IMR-90 (cell line): Measurements from ENCODE around the gene KLF9. TPM values are rescaled to one million over a fixed set of nuclear protein-coding genes. Genes with fewer than 3 reads are reported as not detected.

Experiments
- ATAC-seq: fragments of 200-7000 bp; cut with Tn5 transposase; 2 replicates; pipeline ENCODE4 v1.9.1; 2020; ENCODE audit warnings: low read depth, mild to moderate bottlenecking, moderate library complexity
- BruUV-seq: library from RNA; stranded (reverse); fragments of 400-500 nt; replicated peaks from 2 replicates; lab custom pipeline; 2021; lab: Mats Ljungman, UMichigan
- CTCF ChIA-PET: fragments of 300-600 bp; formaldehyde crosslinking; extraction: SDS; loops from one replicate; lab custom pipeline; 2021; ENCODE audit warnings: antibody characterized with exemption; lab: Yijun Ruan, JAX
- POLR2A ChIA-PET: fragments of 300-600 bp; sonication (Branson Sonifier 250); formaldehyde crosslinking; loops from one replicate; lab custom pipeline; 2022; ENCODE audit warnings: antibody characterized with exemption; ENCODE audit not compliant: unreplicated experiment; lab: Charles Lee
- DNase-seq: peaks from one replicate; pipeline ENCODE4 v3.0.0; 2013
- H2AFZ ChIP-seq: replicated peaks from 2 replicates; pipeline ENCODE3; 2013; ENCODE audit warnings: low read length, mild to moderate bottlenecking; ENCODE audit not compliant: poor library complexity
- H2AK5ac ChIP-seq: 2 replicates; pipeline ENCODE4 v1.6.1; 2013; ENCODE audit warnings: low read depth, low read length, inconsistent platforms
- H2AK9ac ChIP-seq: replicated peaks from 2 replicates; pipeline ENCODE3; 2013; ENCODE audit warnings: mild to moderate bottlenecking, low read depth, low read length, moderate library complexity; ENCODE audit not compliant: poor library complexity
- H2BK120ac ChIP-seq: 2 replicates; pipeline ENCODE4 v1.6.1; 2013; ENCODE audit warnings: low read depth, low read length, inconsistent platforms
- H2BK15ac ChIP-seq: 3 replicates; pipeline ENCODE4 v1.6.1; 2013; ENCODE audit warnings: low read depth, low read length, inconsistent platforms
- H2BK20ac ChIP-seq: 2 replicates; pipeline ENCODE4 v1.6.1; 2013; ENCODE audit warnings: low read depth, mild to moderate bottlenecking, inconsistent platforms, low read length, moderate library complexity
- H2BK5ac ChIP-seq: 2 replicates; pipeline ENCODE4 v1.6.1; 2013; ENCODE audit warnings: mild to moderate bottlenecking, low read depth, low read length, inconsistent platforms; ENCODE audit not compliant: poor library complexity, severe bottlenecking
- H3K14ac ChIP-seq: replicated peaks from 2 replicates; pipeline ENCODE4 v1.6.1; 2013; ENCODE audit warnings: low read depth, low read length, inconsistent platforms
- H3K18ac ChIP-seq: 2 replicates; pipeline ENCODE4 v1.6.1; 2013; ENCODE audit warnings: low read depth, low read length, control low read depth
- H3K23ac ChIP-seq: 2 replicates; pipeline ENCODE4 v1.6.1; 2013; ENCODE audit warnings: low read depth, low read length, inconsistent platforms
- H3K27ac ChIP-seq: 2 replicates; pipeline ENCODE4 v1.5.1; 2013; ENCODE audit warnings: mild to moderate bottlenecking, control low read depth, low read length; ENCODE audit not compliant: insufficient read depth
- H3K27me3 ChIP-seq: 2 replicates; pipeline ENCODE4 v1.6.1; 2013; ENCODE audit warnings: low read length; ENCODE audit not compliant: control insufficient read depth, insufficient read depth
- H3K36me3 ChIP-seq: 2 replicates; pipeline ENCODE4 v1.6.1; 2013; ENCODE audit warnings: low read length, mixed read lengths; ENCODE audit not compliant: control insufficient read depth, insufficient read depth
- H3K4ac ChIP-seq: 2 replicates; pipeline ENCODE4 v1.6.1; 2013; ENCODE audit warnings: low read depth, low read length, inconsistent platforms
- H3K4me1 ChIP-seq: 2 replicates; pipeline ENCODE4 v1.6.1; 2013; ENCODE audit warnings: low read length, mixed read lengths; ENCODE audit not compliant: control insufficient read depth, insufficient read depth
- H3K4me2 ChIP-seq: 2 replicates; pipeline ENCODE4 v1.6.1; 2013; ENCODE audit warnings: low read depth, mild to moderate bottlenecking, control low read depth, low read length, moderate library complexity
- H3K4me3 ChIP-seq: 2 replicates; pipeline ENCODE4 v1.5.1; 2013; ENCODE audit warnings: low read depth, mild to moderate bottlenecking, control low read depth, low read length, moderate library complexity; ENCODE audit not compliant: insufficient read depth
- H3K56ac ChIP-seq: 2 replicates; pipeline ENCODE4 v1.6.1; 2013; ENCODE audit warnings: low read length, inconsistent platforms; ENCODE audit not compliant: insufficient read depth; ENCODE audit errors: extremely low read depth
- H3K79me1 ChIP-seq, 2 experiments: 2 replicates each; pipeline ENCODE4 v1.6.1; 2013; ENCODE audit warnings: low read length in 2 of 2, inconsistent platforms in 1 of 2, low read depth in 1 of 2
- H3K9ac ChIP-seq: 2 replicates; pipeline ENCODE4 v1.6.1; 2013; ENCODE audit warnings: low read depth, low read length, control low read depth
- H3K9me1 ChIP-seq: 2 replicates; pipeline ENCODE4 v1.6.1; 2013; ENCODE audit warnings: low read length, inconsistent platforms; ENCODE audit not compliant: insufficient read depth
- H3K9me3 ChIP-seq: 2 replicates; pipeline ENCODE4 v1.6.1; 2013; ENCODE audit warnings: low read length; ENCODE audit not compliant: control insufficient read depth, insufficient read depth
- H4K20me1 ChIP-seq: 2 replicates; pipeline ENCODE4 v1.6.1; 2013; ENCODE audit warnings: low read length, inconsistent platforms; ENCODE audit not compliant: insufficient read depth
- H4K5ac ChIP-seq: 2 replicates; pipeline ENCODE4 v1.6.1; 2013; ENCODE audit warnings: mild to moderate bottlenecking, low read depth, low read length, control low read depth
- H4K8ac ChIP-seq, 2 experiments: 2 replicates each; pipeline ENCODE4 v1.6.1; 2013; ENCODE audit warnings: low read depth in 2 of 2, low read length in 2 of 2, control low read depth in 1 of 2, inconsistent platforms in 1 of 2
- H4K91ac ChIP-seq: 2 replicates; pipeline ENCODE4 v1.6.1; 2013; ENCODE audit warnings: low read depth, low read length, inconsistent platforms; ENCODE audit not compliant: insufficient read depth
- BHLHE40 ChIP-seq: fragments of 150-350 bp; IDR thresholded peaks from 2 replicates; pipeline ENCODE4 v1.6.1; 2016; ENCODE audit warnings: mild to moderate bottlenecking, low read depth, low read length
- CEBPB ChIP-seq: IDR thresholded peaks from 2 replicates; pipeline ENCODE4 v1.6.1; 2012; ENCODE audit warnings: low read depth, low read length, improper control_type of control experiment
- CTCF ChIP-seq: conservative IDR thresholded peaks from 2 replicates; pipeline ENCODE4 v1.5.1; 2012; ENCODE audit warnings: mild to moderate bottlenecking, low read depth, low read length, improper control_type of control experiment
- ELK1 ChIP-seq: fragments of 150-350 bp; IDR thresholded peaks from 2 replicates; pipeline ENCODE4 v1.6.1; 2016; ENCODE audit warnings: low read depth, mild to moderate bottlenecking, low read length, moderate library complexity, borderline replicate concordance
- FOS ChIP-seq: fragments of 150-350 bp; IDR thresholded peaks from 2 replicates; pipeline ENCODE4 v1.6.1; 2016; ENCODE audit warnings: low read depth, low read length
- MAFK ChIP-seq: IDR thresholded peaks from 2 replicates; pipeline ENCODE4 v1.6.1; 2012; ENCODE audit warnings: low read depth, low read length, improper control_type of control experiment
- MAZ ChIP-seq: IDR thresholded peaks from 2 replicates; pipeline ENCODE4 v1.6.1; 2012; ENCODE audit warnings: low read depth, mild to moderate bottlenecking, low read length, improper control_type of control experiment, moderate library complexity, borderline replicate concordance
- MXI1 ChIP-seq: IDR thresholded peaks from 2 replicates; pipeline ENCODE4 v1.6.1; 2012; ENCODE audit warnings: low read depth, mild to moderate bottlenecking, low read length, moderate library complexity, borderline replicate concordance
- NFE2L2 ChIP-seq: fragments of 150-350 bp; IDR thresholded peaks from 2 replicates; pipeline ENCODE4 v1.6.1; 2016; ENCODE audit warnings: low read depth, mild to moderate bottlenecking, low read length
- POLR2A ChIP-seq: IDR thresholded peaks from 2 replicates; pipeline ENCODE4 v1.6.1; 2012; ENCODE audit warnings: mild to moderate bottlenecking, low read depth, low read length
- RAD21 ChIP-seq: IDR thresholded peaks from 2 replicates; pipeline ENCODE4 v1.6.1; 2012; ENCODE audit warnings: low read length, improper control_type of control experiment
- RFX5 ChIP-seq: IDR thresholded peaks from 2 replicates; pipeline ENCODE4 v1.8.0; 2012; ENCODE audit warnings: low read depth, mild to moderate bottlenecking, low read length, moderate library complexity
- SMC3 ChIP-seq: fragments of 150-350 bp; IDR thresholded peaks from 2 replicates; pipeline ENCODE4 v1.6.1; 2016; ENCODE audit warnings: low read depth, mild to moderate bottlenecking, antibody characterized with exemption, low read length, moderate library complexity
- WGBS, 2 experiments: methylation state at CpG; one replicate each; pipeline versions ENCODE4 v1.1.5 to v1.1.7; 2013; ENCODE audit warnings: missing lambda C conversion rate in 2 of 2; ENCODE audit not compliant: insufficient read length in 1 of 2; ENCODE audit errors: extremely low coverage in 2 of 2; 5-methylcytosine and 5-hydroxymethylcytosine counted together
- dilution Hi-C: fragments of 300-500 bp; cut with HindIII; formaldehyde crosslinking; loops from one replicate; pipeline ENCODE4 v1.14.3; 2018; ENCODE audit warnings: low sequenced_read_pairs; ENCODE audit not compliant: unreplicated experiment
- in situ Hi-C: fragments of 300-500 bp; cut with MboI; formaldehyde crosslinking; loops from 3 replicates; pipeline ENCODE4 v1.14.3; 2019; ENCODE audit warnings: low sequenced_read_pairs, inconsistent platforms, mixed read lengths
- intact Hi-C: fragments of 100-400 bp; cut with micrococcal nuclease; formaldehyde crosslinking; loops from 2 replicates; pipeline ENCODE4 v1.10.0; 2022
- polyA plus RNA-seq, 3 experiments: library from polyadenylated mRNA; depleted of rRNA; stranded (reverse); fragments of >200 nt; gene quantifications; 2 replicates each; pipeline ENCODE4 v1.2.3, GENCODE V29; 2012; ENCODE audit warnings: low replicate concordance in 1 of 3
- total RNA-seq: library from RNA; depleted of rRNA; stranded (reverse); fragments of >200 nt; gene quantifications from 2 replicates; pipeline ENCODE4 v1.2.3, GENCODE V29; 2012

The KLF9 gene
- total and polyA plus RNA-seq, 2 of the 4 experiments (the other 2 are of a cell fraction): 4.1 to 7.5 TPM

- ATAC-seq (peak; percentile 49), DNase-seq (peak; percentile 73)
- no peak overlapping the region for H3K4me3 ChIP-seq
- H3K36me3 ChIP-seq: no peaks in the 10 kb centered on the region
- peak overlapping the region; percentile 77 for H3K4ac ChIP-seq
- H3K4me1 ChIP-seq: peaks cover 11% of the 10 kb centered on the region
- peak overlapping the region; percentile 77 for H2BK120ac ChIP-seq
- 0 out of 2 replicates have a peak overlapping the region, but pooled peaks have one; percentile 0 for H3K18ac ChIP-seq
- H4K5ac ChIP-seq: peak overlapping the region; percentile 0; the same call in 1 of the 2 replicates
- H2BK5ac ChIP-seq: peak overlapping the region; percentile 48
- CTCF ChIA-PET: no interaction called here
- peak overlapping the region; percentile 38 for H4K91ac ChIP-seq
- no peak overlapping the region for H3K56ac ChIP-seq
- H2BK20ac ChIP-seq: peak overlapping the region; percentile 81
- intact Hi-C loops: no loop called here
- in situ Hi-C loops: loop anchor here (25.0 kb wide), 1 partner anchor 1299 kb away; no protein-coding TSS in a partner anchor
- no TSS peak for BruUV-seq
- no peaks in the 10 kb centered on the region for H3K79me1 ChIP-seq
- peak overlapping the region; percentile 95 for H2AK5ac ChIP-seq
- peak overlapping the region; percentile 88 for H2AFZ ChIP-seq
- peak overlapping the region; percentile 35 for H3K23ac ChIP-seq
- no peak overlapping the region for H3K4me2 ChIP-seq
- peak overlapping the region; percentile 85 for H3K14ac ChIP-seq
- 67% methylated on average over 1 of the region's 3 CpGs; no CpG with 5 or more reads in 1 of the 2 experiments for WGBS, 2 experiments
- dilution Hi-C loops: no loop called here
- H4K20me1 ChIP-seq: no peaks in the 10 kb centered on the region
- no peaks in the 10 kb centered on the region for H3K27me3 ChIP-seq
- H2AK9ac ChIP-seq: peak overlapping the region; percentile 60
- H3K9me3 ChIP-seq: no peaks in the 10 kb centered on the region
- peak overlapping the region; percentile 13 to 75 for H4K8ac ChIP-seq
- H2BK15ac ChIP-seq: peak overlapping the region; percentile 100
- H3K9me1 ChIP-seq: peaks cover 10% of the 10 kb centered on the region
- POLR2A ChIA-PET: no interaction called here
- no peak overlapping the region; the same call in 1 of the 2 replicates for H3K9ac ChIP-seq
- H3K27ac ChIP-seq: peak overlapping the region; percentile 20; the same call in 1 of the 2 replicates
- no peak for TF ChIP-seq BHLHE40
- no peak for TF ChIP-seq CTCF
- TF ChIP-seq MAZ: no peak
- TF ChIP-seq NFE2L2: no peak
- no peak for TF ChIP-seq RAD21
- TF ChIP-seq MAFK: no peak
- no peak for TF ChIP-seq SMC3
- TF ChIP-seq POLR2A: no peak
- no peak for TF ChIP-seq MXI1
- no peak for TF ChIP-seq RFX5
- no peak for TF ChIP-seq ELK1
- TF ChIP-seq CEBPB: no peak
- no peak for TF ChIP-seq FOS
Measured at GRCh38 chr9:70438341-70438928, 24.0 kb upstream of the KLF9 start.
